DMS53 treated with DMSO at 0.1 percent for 48 hours (cell line): ENCODE measurements around the gene TMEM74B.

Experiments
- DNase-seq: peaks from one replicate; lab custom pipeline; 2025; ENCODE audit not compliant: unreplicated experiment; lab: John Stamatoyannopoulos, UW

The TMEM74B gene

DNA sequence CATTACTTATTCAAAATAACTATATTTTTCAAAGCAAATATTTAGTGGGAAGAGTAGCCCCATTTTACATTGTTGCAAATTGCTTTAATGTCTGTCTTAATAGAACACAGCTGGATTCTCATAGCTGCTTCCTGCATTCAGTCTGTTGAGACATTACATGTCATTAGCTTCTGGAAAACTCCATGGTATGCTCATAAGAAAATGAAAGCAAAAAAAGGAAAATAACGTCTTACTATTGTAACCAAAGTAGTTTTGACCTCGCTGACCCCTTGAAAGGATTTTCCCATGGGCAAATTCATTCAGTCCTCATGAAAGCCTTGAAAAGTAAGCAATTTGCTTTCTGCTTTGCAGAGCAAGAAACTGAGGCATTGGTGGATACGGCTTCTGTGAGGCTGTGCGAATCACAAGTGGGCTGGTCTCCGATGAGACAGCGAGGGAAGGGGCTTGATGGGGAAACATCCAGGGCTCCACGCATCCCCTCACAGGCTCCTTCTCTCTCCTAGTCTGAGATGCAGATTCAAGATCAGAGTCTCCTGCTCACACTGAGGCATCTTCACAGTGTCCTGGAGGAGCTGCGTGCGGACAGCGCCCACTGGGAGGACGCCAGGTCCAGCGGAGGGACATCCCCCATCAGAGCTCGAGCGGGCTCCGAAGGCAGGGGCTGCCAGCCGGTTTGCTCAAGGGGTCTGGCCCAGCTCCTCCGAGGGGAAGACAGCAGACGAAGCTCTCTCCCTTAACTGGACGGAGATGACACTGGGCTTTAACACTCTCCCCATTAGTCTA lies 21.8 kb upstream of the TMEM74B start:
- no peak for DNase-seq

- no peak for DNase-seq
Observed at GRCh38 chr20:1205802-1206201, 21.0 kb upstream of the TMEM74B start.

GRCh38 chr20:1204576-1204975 lies 19.8 kb upstream of the TMEM74B start:
- DNase-seq: no peak

- DNase-seq: no peak
Observed at GRCh38 chr20:1204113-1204512, 19.3 kb upstream of the TMEM74B start.

DNA sequence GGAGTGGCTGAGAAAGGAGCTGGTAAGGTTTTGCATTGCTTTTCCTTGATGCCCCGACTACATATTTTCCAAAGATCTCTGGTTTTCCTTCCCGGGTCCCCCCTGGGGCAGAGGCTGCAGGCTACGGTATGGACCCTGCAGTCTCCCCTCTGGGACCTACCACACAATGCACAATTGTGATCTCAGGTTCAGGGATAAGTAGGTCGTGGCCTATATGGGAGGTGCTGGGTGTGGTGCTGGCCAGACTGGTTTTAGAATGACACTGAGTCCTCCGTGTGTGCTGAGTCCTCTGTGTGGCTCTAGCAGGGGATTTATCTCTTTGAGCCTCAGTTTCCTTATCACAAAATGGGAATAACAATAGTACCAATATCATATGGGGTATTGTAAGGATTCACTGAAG lies 18.8 kb upstream of the TMEM74B start:
- no peak for DNase-seq

GRCh38 chr20:1202762-1203504 lies 18.2 kb upstream of the TMEM74B start, which contains the start of gene C20orf202:
Gene C20orf202, plus strand, starts transcription at chr20:1203454. Its CDS starts 132 bp downstream, at chr20:1203586.
- DNase-seq: no peak

DNA sequence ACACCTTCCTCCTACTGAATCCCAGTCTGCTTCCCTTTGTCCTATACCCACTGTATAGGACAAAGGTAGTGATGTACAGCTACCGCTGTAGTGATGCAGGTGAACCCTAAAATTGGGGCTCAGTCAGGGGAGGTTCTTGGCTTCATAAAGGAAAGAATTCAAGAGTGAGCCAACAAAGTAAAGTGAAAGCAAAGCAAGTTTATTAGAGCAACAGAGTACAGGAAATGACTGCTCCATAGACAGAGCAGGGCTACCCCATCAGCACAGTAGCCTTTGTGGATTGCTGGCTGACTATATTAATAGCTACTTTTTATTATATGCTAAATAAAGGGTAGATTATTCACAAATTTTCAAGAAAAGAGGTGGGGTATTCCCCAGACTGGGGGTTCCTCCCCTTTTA lies 15.2 kb upstream of the TMEM74B start:
- DNase-seq: no peak

GRCh38 chr20:1199212-1199873 lies 14.6 kb upstream of the TMEM74B start:
- DNase-seq: no peak

DNA sequence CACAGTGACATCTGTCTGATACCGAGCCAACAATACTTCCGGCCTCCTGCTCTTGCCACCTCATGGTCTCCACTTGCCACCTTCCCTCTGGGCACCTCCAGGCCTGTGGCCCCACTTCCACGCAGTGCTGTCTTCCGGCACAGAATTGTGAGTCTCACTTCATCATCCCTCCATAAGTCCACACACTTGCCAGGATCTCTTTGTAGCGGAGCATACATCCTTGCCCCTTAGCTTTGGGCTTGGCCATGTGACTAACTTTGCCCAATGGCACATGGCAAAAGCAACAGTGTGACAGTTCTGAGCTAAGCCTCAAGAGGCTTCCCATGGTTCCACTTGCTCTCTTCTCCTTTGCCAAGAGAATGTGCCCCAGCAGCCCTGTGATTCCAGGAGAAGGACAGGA lies 14.0 kb upstream of the TMEM74B start:
- no peak for DNase-seq

GRCh38 chr20:1197801-1198200 lies 13.0 kb upstream of the TMEM74B start:
- no peak for DNase-seq

GRCh38 chr20:1196634-1197033 lies 11.9 kb upstream of the TMEM74B start:
- no peak for DNase-seq

GRCh38 chr20:1195226-1195625 lies 10.4 kb upstream of the TMEM74B start:
- DNase-seq: no peak

DNA sequence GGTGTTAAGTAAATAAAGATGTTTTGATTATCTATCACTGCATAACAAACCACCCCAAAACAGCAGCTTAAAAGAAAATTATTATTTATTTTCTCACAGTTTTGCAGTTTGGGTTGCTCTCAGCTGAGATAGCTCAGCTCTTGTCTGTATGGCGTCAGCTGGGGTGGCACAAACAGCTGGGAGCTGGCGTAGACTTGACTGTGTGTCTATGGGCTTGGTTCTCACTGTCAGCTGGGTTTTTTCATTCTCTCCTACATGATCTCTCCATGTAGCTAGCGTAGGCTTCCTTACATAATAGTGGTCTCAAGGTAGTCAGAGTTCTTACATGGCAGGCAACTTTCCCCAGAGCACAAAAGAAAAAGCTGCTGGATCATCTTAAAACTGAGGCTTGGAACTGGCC lies 6.5 kb upstream of the TMEM74B start:
- DNase-seq: no peak

GRCh38 chr20:1190847-1191246 lies 6.1 kb upstream of the TMEM74B start:
- DNase-seq: no peak

GRCh38 chr20:1189827-1190226 lies 5.0 kb upstream of the TMEM74B start:
- no peak for DNase-seq

- no peak for DNase-seq
Observed at GRCh38 chr20:1188347-1188746, 3.6 kb upstream of the TMEM74B start.

DNA sequence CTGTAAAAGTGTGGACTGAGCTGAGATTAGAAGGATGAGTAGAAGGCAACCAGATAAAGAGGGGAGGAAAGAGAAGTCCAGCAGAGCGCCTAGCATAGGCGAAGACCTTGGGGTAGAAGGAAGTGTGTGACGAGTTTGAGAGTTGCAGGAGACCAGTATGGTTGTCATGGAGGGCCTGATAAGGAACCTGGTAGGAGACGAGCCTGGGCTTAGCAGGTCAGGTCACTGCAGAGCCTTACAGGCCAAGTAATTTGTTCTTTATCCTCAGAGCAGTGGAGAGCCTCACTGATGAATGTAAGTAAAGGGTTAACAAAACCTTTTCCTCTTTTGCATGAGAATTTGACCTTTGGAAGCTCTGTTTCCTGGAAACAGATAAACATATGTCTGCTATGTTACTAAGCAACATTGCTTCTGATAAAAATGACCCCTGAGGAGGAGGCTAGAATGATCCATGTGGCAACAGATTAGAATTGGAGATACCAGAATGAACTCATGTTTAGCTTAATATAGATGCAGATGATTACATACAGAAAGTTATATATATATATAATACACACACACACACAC lies 2.9 kb upstream of the TMEM74B start:
- DNase-seq: no peak

GRCh38 chr20:1186367-1186991 lies 1.7 kb upstream of the TMEM74B start:
- DNase-seq: no peak

GRCh38 chr20:1185790-1186334 lies 1.1 kb upstream of the TMEM74B start:
- DNase-seq: peak; percentile 44

- DNase-seq: no peak
Observed at GRCh38 chr20:1185316-1185741, 548 bp upstream of the TMEM74B start.

GRCh38 chr20:1184260-1184637 lies 532 bp downstream of the TMEM74B start:
- no peak for DNase-seq
